Measurements from ENCODE around the gene CELA2B.

Gene CELA2B

DNA sequence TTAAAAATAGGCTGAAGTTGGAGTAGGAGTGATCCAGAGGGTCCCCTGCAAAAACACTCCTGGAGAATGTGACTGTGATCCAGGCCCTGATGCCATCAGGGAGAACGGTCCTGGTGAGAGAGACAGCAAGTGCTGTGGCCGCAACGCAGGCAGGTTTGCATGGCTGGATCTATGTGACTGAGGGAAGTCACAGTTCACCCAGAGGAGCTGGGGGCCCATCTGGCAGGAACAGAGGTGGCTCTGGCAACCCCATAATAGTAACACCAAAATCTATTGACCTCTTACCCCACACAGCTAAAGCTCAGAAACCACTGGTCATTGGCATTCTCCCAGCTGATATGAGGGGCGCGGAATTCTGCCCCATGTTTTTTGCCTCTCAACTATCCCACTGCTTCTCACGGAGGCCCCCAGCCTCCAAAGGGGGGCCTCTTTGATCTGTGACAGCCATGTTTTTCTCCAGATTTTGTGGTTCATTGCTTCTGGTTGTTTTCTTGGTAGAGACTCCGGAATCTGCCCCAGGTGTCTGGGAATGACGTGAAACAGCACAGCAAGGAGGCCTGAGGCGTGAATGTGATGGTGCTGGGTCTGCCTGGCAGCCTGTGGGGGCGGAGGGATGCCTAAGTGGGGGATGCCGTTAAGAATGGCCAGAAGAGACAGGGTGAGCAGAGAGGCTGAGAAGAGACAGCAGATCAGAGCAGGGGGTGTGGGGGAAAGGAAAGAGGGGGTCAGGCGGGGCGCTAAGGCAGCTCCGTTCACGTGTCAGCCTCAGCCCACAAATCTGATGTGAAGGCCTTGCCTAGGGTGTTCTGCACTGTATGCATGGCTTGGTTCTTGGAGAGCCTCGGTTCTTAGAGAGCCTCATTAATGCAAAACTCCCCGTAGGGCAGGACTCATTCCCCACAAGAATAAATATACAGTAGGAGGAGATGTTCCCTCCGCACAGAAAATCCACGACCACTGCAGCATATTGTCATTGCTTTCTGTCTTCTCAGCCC is 24.6 kb downstream of the CELA2B start:
- Histone ChIP-seq H3K4me3 (ENCODE audit: low read length) (no peak overlapping the region), H3K27ac (ENCODE audit: low read length) (no peak overlapping the region), H2AFZ (ENCODE audit: low read depth, low read length) (no peak overlapping the region), H4K20me1 (ENCODE audit: insufficient read depth, low read length) (no peaks in the 10 kb centered on the region), H3K79me2 (ENCODE audit: low read length) (no peaks in the 10 kb centered on the region), H3K36me3 (replicated peaks; ENCODE audit: low read depth, low read length) (no peaks in the 10 kb centered on the region), H3K4me1 (ENCODE audit: low read length) (peaks cover 20% of the 10 kb centered on the region), H3K9ac (ENCODE audit: low read length) (no peak overlapping the region), H3K9me3 (ENCODE audit: insufficient read depth, low read length) (no peaks in the 10 kb centered on the region), H3K4me2 (ENCODE audit: low read length) (no peak overlapping the region), H3K27me3 (ENCODE audit: low read depth, low read length) (no peaks in the 10 kb centered on the region)
- TF ChIP-seq EZH2phosphoT487 (IDR thresholded peaks at IDR 0.05; ENCODE audit: low read depth), result no peak
- TF ChIP-seq, protein P1, sequence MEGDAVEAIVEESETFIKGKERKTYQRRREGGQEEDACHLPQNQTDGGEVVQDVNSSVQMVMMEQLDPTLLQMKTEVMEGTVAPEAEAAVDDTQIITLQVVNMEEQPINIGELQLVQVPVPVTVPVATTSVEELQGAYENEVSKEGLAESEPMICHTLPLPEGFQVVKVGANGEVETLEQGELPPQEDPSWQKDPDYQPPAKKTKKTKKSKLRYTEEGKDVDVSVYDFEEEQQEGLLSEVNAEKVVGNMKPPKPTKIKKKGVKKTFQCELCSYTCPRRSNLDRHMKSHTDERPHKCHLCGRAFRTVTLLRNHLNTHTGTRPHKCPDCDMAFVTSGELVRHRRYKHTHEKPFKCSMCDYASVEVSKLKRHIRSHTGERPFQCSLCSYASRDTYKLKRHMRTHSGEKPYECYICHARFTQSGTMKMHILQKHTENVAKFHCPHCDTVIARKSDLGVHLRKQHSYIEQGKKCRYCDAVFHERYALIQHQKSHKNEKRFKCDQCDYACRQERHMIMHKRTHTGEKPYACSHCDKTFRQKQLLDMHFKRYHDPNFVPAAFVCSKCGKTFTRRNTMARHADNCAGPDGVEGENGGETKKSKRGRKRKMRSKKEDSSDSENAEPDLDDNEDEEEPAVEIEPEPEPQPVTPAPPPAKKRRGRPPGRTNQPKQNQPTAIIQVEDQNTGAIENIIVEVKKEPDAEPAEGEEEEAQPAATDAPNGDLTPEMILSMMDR (IDR thresholded peaks at IDR 0.05; ENCODE audit: low read depth, low read length), result no peak

DNA sequence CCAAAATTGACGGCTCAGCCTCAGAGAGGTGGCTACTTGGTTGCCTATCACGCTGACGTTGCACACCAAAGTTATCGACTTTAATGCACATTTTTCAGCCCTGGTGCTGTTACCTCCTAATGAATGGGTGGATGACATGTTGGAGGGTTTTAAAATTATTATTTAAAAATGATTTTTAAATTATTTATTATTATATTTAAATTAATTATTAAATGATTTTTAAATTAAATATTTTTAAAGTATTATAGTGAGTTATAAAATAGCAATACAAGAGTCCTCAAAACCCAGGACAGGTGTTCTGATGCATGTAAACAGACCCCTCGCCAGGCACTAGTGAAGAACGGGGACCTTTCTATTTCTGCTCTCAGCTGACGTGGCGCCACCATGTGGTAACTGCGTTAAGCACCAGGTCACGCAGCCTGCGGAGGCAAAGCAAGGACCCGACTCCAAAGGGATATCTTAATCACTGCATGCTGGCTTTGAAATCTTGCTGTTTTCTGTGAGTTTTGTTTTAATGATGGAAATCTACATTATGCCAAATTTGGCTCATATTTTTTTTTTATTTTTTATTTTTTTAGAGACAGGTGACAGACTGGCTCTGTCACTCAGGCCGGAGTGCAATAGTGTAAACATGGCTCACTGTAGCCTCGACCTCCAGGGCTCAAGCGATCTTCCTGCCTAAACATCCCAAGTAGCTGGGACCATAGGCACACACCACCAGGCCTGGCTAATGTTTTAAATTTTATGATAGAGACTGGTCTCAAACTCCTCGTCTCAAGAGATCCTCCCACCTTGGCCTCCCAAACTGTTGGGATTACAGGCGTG is 25.5 kb downstream of the CELA2B start:
- peaks cover 10% of the 10 kb centered on the region for H3K4me1 ChIP-seq (ENCODE audit: low read length)
- H3K36me3 ChIP-seq (replicated peaks; ENCODE audit: low read depth, low read length), result no peaks in the 10 kb centered on the region
- no peaks in the 10 kb centered on the region for H3K9me3 ChIP-seq (ENCODE audit: insufficient read depth, low read length)
- H2AFZ ChIP-seq (ENCODE audit: low read depth, low read length), result no peak overlapping the region
- no peak overlapping the region for H3K4me3 ChIP-seq (ENCODE audit: low read length)
- H3K27ac ChIP-seq (ENCODE audit: low read length), result no peak overlapping the region
- H4K20me1 ChIP-seq (ENCODE audit: insufficient read depth, low read length), result no peaks in the 10 kb centered on the region
- H3K27me3 ChIP-seq (ENCODE audit: low read depth, low read length), result no peaks in the 10 kb centered on the region
- H3K9ac ChIP-seq (ENCODE audit: low read length), result no peak overlapping the region
- no peak for TF ChIP-seq EZH2phosphoT487 (IDR thresholded peaks at IDR 0.05; ENCODE audit: low read depth)
- TF ChIP-seq, protein P1 (IDR thresholded peaks at IDR 0.05; ENCODE audit: low read depth, low read length), result peak; percentile 70
- no peaks in the 10 kb centered on the region for H3K79me2 ChIP-seq (ENCODE audit: low read length)
- no peak overlapping the region for H3K4me2 ChIP-seq (ENCODE audit: low read length)

DNA sequence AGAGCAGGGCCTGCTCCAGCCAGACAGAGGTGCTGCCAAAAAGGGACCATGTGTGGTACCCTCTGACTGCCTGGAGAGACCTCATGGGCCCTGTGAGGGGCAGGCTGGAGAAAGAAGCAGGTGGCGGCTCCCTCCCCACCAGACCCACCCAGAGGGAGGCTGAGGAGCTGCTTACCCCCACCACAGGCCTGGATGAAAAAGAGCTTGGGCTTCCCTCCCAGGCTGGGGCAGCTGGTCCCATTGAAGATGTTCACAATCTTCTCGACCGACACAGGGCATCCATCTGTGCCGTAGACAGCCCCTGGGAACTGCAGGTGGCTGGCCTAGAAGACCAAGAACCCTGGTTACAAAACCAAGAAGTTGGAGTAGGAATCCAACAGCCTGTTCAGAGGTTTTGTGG is 28.5 kb downstream of the CELA2B start:
- no peak for TF ChIP-seq EZH2phosphoT487 (IDR thresholded peaks at IDR 0.05; ENCODE audit: low read depth)
- TF ChIP-seq, protein P1 (IDR thresholded peaks at IDR 0.05; ENCODE audit: low read depth, low read length), result no peak
- H3K27me3 ChIP-seq (ENCODE audit: low read depth, low read length), result no peaks in the 10 kb centered on the region
- no peak overlapping the region for H3K4me3 ChIP-seq (ENCODE audit: low read length)
- H3K9me3 ChIP-seq (ENCODE audit: insufficient read depth, low read length), result no peaks in the 10 kb centered on the region
- no peak overlapping the region for H2AFZ ChIP-seq (ENCODE audit: low read depth, low read length)
- no peak overlapping the region for H3K9ac ChIP-seq (ENCODE audit: low read length)
- H4K20me1 ChIP-seq (ENCODE audit: insufficient read depth, low read length), result no peaks in the 10 kb centered on the region
- H3K36me3 ChIP-seq (replicated peaks; ENCODE audit: low read depth, low read length), result no peaks in the 10 kb centered on the region
- H3K4me1 ChIP-seq (ENCODE audit: low read length), result no peaks in the 10 kb centered on the region; the same call in 1 of the 2 replicates
- H3K27ac ChIP-seq (ENCODE audit: low read length), result no peak overlapping the region
- no peaks in the 10 kb centered on the region for H3K79me2 ChIP-seq (ENCODE audit: low read length)
- H3K4me2 ChIP-seq (ENCODE audit: low read length), result no peak overlapping the region

DNA sequence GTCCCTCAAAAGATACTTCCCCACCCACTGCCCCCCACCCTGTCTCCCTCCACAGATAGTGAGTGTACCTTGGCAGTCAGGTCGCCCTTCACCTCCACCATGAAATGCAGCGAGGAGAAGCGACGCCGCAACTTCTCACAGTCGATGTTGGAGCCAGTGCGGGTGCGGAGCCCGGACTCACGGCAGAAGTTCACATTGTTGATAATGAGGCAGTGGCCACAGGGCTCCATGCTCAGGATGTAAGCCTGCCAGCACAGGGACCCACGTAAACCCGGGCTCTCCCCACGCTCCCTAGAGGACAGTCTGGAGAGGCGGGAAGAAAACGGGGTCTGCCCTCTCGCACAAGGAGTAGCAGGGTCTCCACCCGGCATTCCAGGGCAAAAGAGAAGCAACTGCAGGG is 30.9 kb downstream of the CELA2B start:
- Histone ChIP-seq H3K27ac (ENCODE audit: low read length) (no peak overlapping the region), H3K4me1 (ENCODE audit: low read length) (no peaks in the 10 kb centered on the region), H3K36me3 (replicated peaks; ENCODE audit: low read depth, low read length) (no peaks in the 10 kb centered on the region), H3K4me3 (ENCODE audit: low read length) (no peak overlapping the region), H3K9ac (ENCODE audit: low read length) (no peak overlapping the region), H4K20me1 (ENCODE audit: insufficient read depth, low read length) (no peaks in the 10 kb centered on the region), H3K27me3 (ENCODE audit: low read depth, low read length) (no peaks in the 10 kb centered on the region), H3K9me3 (ENCODE audit: insufficient read depth, low read length) (no peaks in the 10 kb centered on the region), H3K4me2 (ENCODE audit: low read length) (no peak overlapping the region), H3K79me2 (ENCODE audit: low read length) (no peaks in the 10 kb centered on the region), H2AFZ (ENCODE audit: low read depth, low read length) (no peak overlapping the region)
- TF ChIP-seq, protein P1 (IDR thresholded peaks at IDR 0.05; ENCODE audit: low read depth, low read length), result no peak
- no peak for TF ChIP-seq EZH2phosphoT487 (IDR thresholded peaks at IDR 0.05; ENCODE audit: low read depth)
